Subcutaneous abdominal adipose tissue (tissue), 5 donors: ENCODE data around the gene ZFHX2.
A peak's percentile ranks its signal among the peaks of the same experiment; 100 is the strongest.

Source experiments
- H3K27ac ChIP-seq: one replicate; pipeline ENCODE4 v1.7.0; 2013; ENCODE audit warnings: low read depth, mild to moderate bottlenecking, inconsistent platforms, low read length, moderate library complexity
- H3K27me3 ChIP-seq, 5 donors: one replicate each; pipeline ENCODE4 v1.7.0; 2013; ENCODE audit warnings: low read length in 5 of 5, inconsistent platforms in 1 of 5; ENCODE audit not compliant: control insufficient read depth in 5 of 5, insufficient read depth in 4 of 5
- H3K36me3 ChIP-seq, 5 donors: one replicate each; pipeline ENCODE4 v1.7.0; 2013; ENCODE audit warnings: low read length in 5 of 5; ENCODE audit not compliant: control insufficient read depth in 5 of 5, insufficient read depth in 5 of 5
- H3K4me1 ChIP-seq, 5 donors: one replicate each; pipeline ENCODE4 v1.7.0; 2013; ENCODE audit warnings: low read length in 5 of 5, mild to moderate bottlenecking in 3 of 5, moderate library complexity in 1 of 5; ENCODE audit not compliant: control insufficient read depth in 5 of 5, insufficient read depth in 5 of 5
- H3K4me3 ChIP-seq, 5 donors: one replicate each; pipeline ENCODE4 v1.7.0; 2013; ENCODE audit warnings: low read length in 5 of 5, low read depth in 1 of 5
- H3K9ac ChIP-seq, 5 donors: one replicate each; pipeline ENCODE4 v1.7.0; 2013; ENCODE audit warnings: low read length in 5 of 5, mild to moderate bottlenecking in 4 of 5, moderate library complexity in 3 of 5
- H3K9me3 ChIP-seq, 5 donors: one replicate each; pipeline ENCODE4 v1.7.0; 2013; ENCODE audit warnings: low read length in 5 of 5; ENCODE audit not compliant: control insufficient read depth in 5 of 5
- donor health status: healthy.
- donor health status: healthy.
- donor health status: healthy.
- donor health status: healthy.
- donor health status: healthy.

ZFHX2 gene

DNA sequence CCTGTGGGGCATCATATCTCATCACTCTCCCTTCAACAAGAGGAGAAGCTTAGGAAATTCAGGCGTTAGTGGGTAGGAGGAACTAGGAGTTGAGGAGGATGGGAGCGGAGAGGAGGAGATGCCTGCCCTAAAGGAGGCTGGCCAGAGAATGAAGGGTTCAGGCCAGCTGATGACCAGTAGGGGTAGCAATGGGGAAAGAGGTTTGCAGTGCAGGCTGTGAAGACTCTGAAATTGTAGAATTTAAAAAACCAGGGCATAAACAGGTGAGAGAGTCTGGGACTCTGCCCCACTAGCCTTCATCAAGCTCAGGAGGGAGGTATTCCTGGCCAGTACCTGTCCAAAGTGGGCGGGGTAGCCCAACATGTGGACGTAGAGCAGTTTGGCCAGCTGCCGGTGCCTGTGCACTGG, 15.2 kb upstream of the ZFHX2 start:
- no peak overlapping the region for H3K27ac ChIP-seq
- peak overlapping the region; percentile 63 to 85 (median 80) for H3K9ac ChIP-seq

DNA sequence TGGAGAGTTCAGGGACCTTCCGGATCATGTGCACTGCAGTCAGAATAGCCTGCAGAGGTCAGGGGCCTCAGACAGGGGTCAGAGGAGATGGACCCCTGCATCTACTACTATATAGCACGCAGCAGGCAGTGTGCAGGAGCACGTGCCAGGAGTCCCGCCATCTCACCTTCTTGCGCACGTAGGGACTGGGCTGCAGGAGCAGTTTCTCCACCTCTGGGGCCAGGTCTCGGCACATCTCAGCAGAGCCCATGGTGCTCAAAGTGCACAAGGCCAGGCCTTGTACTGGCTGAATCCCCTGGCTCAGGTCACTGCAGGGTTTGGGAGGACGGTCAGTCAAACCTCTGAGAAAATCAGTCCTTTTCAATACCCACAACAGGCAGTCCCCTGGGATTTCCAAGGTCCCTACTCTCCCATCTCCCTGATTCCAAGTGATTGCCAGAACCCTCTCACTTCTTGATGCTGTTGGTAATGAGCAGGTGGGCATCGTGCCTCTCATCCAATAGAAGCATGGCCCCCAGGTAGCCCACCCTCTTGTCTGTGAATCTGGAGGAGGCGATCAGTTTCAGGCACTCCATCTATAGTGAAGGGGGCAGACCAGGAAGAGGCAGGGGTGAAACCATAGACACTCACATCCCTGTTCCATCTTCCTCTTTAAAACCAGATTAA, 14.7 kb upstream of the ZFHX2 start:
- Histone ChIP-seq H3K27ac (no peak overlapping the region), H3K4me1 (peaks cover 0 to 26% (median 17%) of the 10 kb centered on the region in 5 donors), H3K4me3 (peak overlapping the region in 1 of 5 donors; percentile 61), H3K36me3 (peaks cover 0 to 33% (median 8%) of the 10 kb centered on the region in 5 donors), H3K9ac (peak overlapping the region in 2 of 5 donors; percentile 83 to 85), H3K9me3 (no peaks in the 10 kb centered on the region), H3K27me3 (peaks cover 0 to 10% (median 0%) of the 10 kb centered on the region in 5 donors)

More for the DNA sequence above, 15.2 kb upstream of the ZFHX2 start:
- H3K4me1 ChIP-seq = peaks cover 0 to 32% (median 19%) of the 10 kb centered on the region in 5 donors
- H3K36me3 ChIP-seq = peaks cover 0 to 27% (median 7%) of the 10 kb centered on the region in 5 donors
- peak overlapping the region; percentile 61 to 86 (median 75) for H3K4me3 ChIP-seq
- H3K27me3 ChIP-seq = peaks cover 0 to 14% (median 3%) of the 10 kb centered on the region in 5 donors
- no peaks in the 10 kb centered on the region for H3K9me3 ChIP-seq

GRCh38 chr14:23565626-23566025, 14.1 kb upstream of the ZFHX2 start:
- H3K27ac ChIP-seq = no peak overlapping the region
- no peaks in the 10 kb centered on the region for H3K9me3 ChIP-seq
- H3K27me3 ChIP-seq = peaks cover 0 to 4% (median 0%) of the 10 kb centered on the region in 5 donors
- H3K4me1 ChIP-seq = peaks cover 0 to 22% (median 17%) of the 10 kb centered on the region in 5 donors
- H3K9ac ChIP-seq = no peak overlapping the region
- H3K36me3 ChIP-seq = peaks cover 0 to 38% (median 8%) of the 10 kb centered on the region in 5 donors
- no peak overlapping the region for H3K4me3 ChIP-seq

DNA sequence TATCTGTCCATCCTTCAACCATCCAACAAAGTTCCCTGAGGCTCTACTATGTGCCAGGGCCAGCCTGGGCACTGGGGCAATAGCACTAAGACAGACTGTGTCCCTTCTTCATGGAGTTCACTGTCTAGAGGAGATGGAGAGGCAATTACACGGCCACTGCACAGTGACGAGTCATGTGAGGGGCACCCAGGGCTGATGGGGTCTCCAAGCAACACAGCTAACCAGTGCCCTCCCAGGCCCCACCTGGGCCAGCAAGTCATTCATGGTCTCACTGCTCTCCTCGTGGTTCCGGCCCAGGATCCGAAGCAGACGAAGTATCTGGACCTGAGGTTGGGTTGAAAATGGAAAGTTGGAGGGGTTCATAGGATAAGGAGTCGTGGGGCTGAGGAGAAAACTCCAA, 13.3 kb upstream of the ZFHX2 start:
- peaks cover 0 to 22% (median 17%) of the 10 kb centered on the region in 5 donors for H3K4me1 ChIP-seq
- H3K9me3 ChIP-seq = no peaks in the 10 kb centered on the region
- H3K4me3 ChIP-seq = no peak overlapping the region
- H3K36me3 ChIP-seq = peaks cover 0 to 43% (median 14%) of the 10 kb centered on the region in 5 donors
- no peak overlapping the region for H3K9ac ChIP-seq
- H3K27me3 ChIP-seq = peaks cover 0 to 3% (median 0%) of the 10 kb centered on the region in 5 donors
- no peak overlapping the region for H3K27ac ChIP-seq

GRCh38 chr14:23564181-23564812, 12.7 kb upstream of the ZFHX2 start:
- H3K9ac ChIP-seq = no peak overlapping the region
- H3K4me1 ChIP-seq = peaks cover 0 to 26% (median 17%) of the 10 kb centered on the region in 5 donors
- H3K27me3 ChIP-seq = peaks cover 0 to 3% (median 0%) of the 10 kb centered on the region in 5 donors
- H3K9me3 ChIP-seq = no peaks in the 10 kb centered on the region
- no peak overlapping the region for H3K4me3 ChIP-seq
- H3K27ac ChIP-seq = no peak overlapping the region
- peaks cover 0 to 47% (median 17%) of the 10 kb centered on the region in 5 donors for H3K36me3 ChIP-seq

GRCh38 chr14:23563473-23564180, 12.1 kb upstream of the ZFHX2 start:
- Histone ChIP-seq H3K4me1 (peaks cover 0 to 25% (median 17%) of the 10 kb centered on the region in 5 donors), H3K9me3 (no peaks in the 10 kb centered on the region), H3K9ac (no peak overlapping the region), H3K27me3 (peaks cover 0 to 3% (median 0%) of the 10 kb centered on the region in 5 donors), H3K27ac (no peak overlapping the region), H3K36me3 (peaks cover 0 to 54% (median 21%) of the 10 kb centered on the region in 5 donors), H3K4me3 (no peak overlapping the region)

DNA sequence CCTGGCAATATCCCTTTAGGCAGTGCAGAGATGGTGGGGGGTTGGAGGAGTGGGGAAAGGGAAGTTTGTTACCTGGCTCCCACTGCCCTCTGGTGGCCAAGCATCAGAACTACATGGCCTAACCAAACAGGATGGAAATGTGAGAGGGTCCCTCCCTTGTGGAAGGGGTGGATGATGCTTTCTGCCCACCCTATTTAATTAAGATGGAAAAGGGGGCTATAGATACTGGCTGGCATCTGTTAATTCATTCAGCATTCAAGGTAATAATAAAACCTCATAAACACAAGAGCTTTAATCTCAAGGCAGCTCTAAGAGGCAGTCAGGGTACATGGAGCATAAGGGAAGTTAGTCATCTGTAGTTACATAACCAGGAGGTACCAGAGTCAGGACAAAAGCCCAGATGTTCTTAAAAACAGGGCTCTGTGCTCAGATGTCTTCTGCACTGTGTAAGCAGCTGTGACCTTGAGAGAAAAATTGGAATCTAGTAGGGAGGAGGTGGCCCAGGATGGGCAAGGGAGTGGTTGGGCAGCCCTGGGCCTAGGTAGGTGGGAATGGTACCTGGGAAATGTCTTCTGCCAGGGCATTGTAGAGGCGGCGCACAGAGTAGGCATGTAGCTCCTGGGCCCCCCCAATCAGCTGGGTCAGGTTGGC, 11.4 kb upstream of the ZFHX2 start:
- H3K36me3 ChIP-seq = peaks cover 0 to 61% (median 25%) of the 10 kb centered on the region in 5 donors

DNA sequence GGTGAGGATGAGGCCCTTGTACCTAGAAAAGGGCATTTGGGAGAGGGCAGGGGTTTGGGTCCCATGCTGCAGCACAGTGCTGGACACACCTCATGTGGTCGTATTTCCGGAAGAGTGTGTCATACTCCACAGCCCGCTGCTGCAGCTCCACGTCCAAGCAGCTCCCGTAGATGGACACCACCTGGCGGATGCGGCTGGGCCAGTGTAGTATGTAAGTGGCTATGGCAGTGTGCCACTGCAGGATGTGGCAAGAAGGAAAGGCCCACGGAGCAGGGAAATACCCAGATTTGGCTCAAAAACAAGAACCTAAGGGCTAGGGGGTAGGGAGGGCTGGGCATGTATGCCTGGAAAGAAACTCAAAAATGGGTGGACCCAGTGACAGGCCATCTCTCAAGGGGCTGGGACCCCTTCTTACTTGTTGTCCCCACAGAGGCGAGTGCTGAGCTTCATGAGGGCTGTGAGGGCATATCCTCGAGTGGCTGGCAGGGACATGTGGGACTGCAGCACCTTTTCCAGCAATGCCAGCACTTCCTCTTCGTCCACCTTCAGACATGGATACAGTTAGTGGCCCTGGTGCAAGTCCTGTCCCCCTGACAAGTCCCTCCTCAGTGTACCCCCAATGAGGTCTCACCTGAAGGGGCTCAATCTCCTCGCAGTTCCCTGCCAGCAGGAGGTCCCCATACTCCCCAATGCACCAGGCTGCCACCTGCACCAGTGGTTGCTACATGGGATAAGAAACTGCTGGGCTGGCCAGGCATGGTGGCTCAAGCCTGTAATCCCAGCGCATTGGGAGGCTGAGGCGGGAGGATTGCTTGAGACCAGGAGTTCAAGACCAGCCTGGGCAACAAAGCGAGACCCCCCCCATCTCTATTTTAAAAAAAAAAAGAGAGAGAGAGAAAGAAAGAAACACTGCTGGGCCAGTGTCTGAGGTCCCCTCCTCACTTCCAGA, 10.6 kb upstream of the ZFHX2 start:
- H3K9ac ChIP-seq = peak overlapping the region in 1 of 5 donors; percentile 28

More for the DNA sequence above, 11.4 kb upstream of the ZFHX2 start:
- H3K4me1 ChIP-seq = peaks cover 0 to 18% (median 14%) of the 10 kb centered on the region in 5 donors
- H3K27me3 ChIP-seq = no peaks in the 10 kb centered on the region
- no peak overlapping the region for H3K27ac ChIP-seq
- H3K9me3 ChIP-seq = no peaks in the 10 kb centered on the region
- no peak overlapping the region for H3K4me3 ChIP-seq
- no peak overlapping the region for H3K9ac ChIP-seq

GRCh38 chr14:23561259-23561658, 9.7 kb upstream of the ZFHX2 start:
- Histone ChIP-seq H3K9ac (peak overlapping the region in 1 of 5 donors; percentile 7), H3K36me3 (peaks cover 0 to 61% (median 25%) of the 10 kb centered on the region in 5 donors), H3K4me1 (peaks cover 5 to 21% (median 18%) of the 10 kb centered on the region in 5 donors)

More for the DNA sequence above, 10.6 kb upstream of the ZFHX2 start:
- Histone ChIP-seq H3K27ac (no peak overlapping the region), H3K27me3 (no peaks in the 10 kb centered on the region), H3K4me1 (peaks cover 0 to 18% (median 14%) of the 10 kb centered on the region in 5 donors), H3K4me3 (no peak overlapping the region), H3K36me3 (peaks cover 0 to 61% (median 25%) of the 10 kb centered on the region in 5 donors), H3K9me3 (no peaks in the 10 kb centered on the region)

More at GRCh38 chr14:23561259-23561658, 9.7 kb upstream of the ZFHX2 start:
- Histone ChIP-seq H3K27me3 (no peaks in the 10 kb centered on the region), H3K9me3 (no peaks in the 10 kb centered on the region), H3K4me3 (no peak overlapping the region), H3K27ac (no peak overlapping the region)
